COLO668 (cell line): ENCODE data around the gene LRWD1.
A peak's percentile ranks its signal among the peaks of the same experiment; 100 is the strongest.
"Not testable (repeated sequence)": the region's sequence is repeated elsewhere in the genome, so short reads cannot be mapped to it uniquely, and the experiment has no call there.

Experiments used
- DNase-seq: peaks from one replicate; lab custom pipeline; 2025; ENCODE audit not compliant: unreplicated experiment; lab: John Stamatoyannopoulos, UW

Gene LRWD1

GRCh38 chr7:102467581-102468477, 3.0 kb downstream of the LRWD1 start:
- DNase-seq, result no peak

GRCh38 chr7:102468478-102469350, 3.9 kb downstream of the LRWD1 start:
- DNase-seq, result no peak

- no peak for DNase-seq
These were observed 4.7 kb downstream of the LRWD1 start for GRCh38 chr7:102469351-102469971.

GRCh38 chr7:102469972-102470825, 5.4 kb downstream of the LRWD1 start:
- peak; percentile 26 for DNase-seq

- DNase-seq, result no peak
These were observed 7.0 kb downstream of the LRWD1 start for GRCh38 chr7:102471791-102472125.

- DNase-seq, result no peak
These were observed 7.6 kb downstream of the LRWD1 start for GRCh38 chr7:102472126-102473041.

GRCh38 chr7:102473271-102473991, 8.6 kb downstream of the LRWD1 start:
- no peak for DNase-seq

GRCh38 chr7:102474116-102474515, 9.3 kb downstream of the LRWD1 start:
- not testable (repeated sequence) for DNase-seq

GRCh38 chr7:102474736-102475435, 10.1 kb downstream of the LRWD1 start:
- not testable (repeated sequence) for DNase-seq

GRCh38 chr7:102478314-102479208, 13.8 kb downstream of the LRWD1 start, which contains the start of gene POLR2J:
Gene POLR2J, minus strand, starts transcription at chr7:102478922. Its CDS starts 62 bp downstream, at chr7:102478860.
- not testable (repeated sequence) for DNase-seq

- not testable (repeated sequence) for DNase-seq
These were observed 14.4 kb downstream of the LRWD1 start for GRCh38 chr7:102479209-102479584.

- DNase-seq, result not testable (repeated sequence)
These were observed 15.3 kb downstream of the LRWD1 start for GRCh38 chr7:102479982-102480637.

GRCh38 chr7:102481962-102482361, 17.2 kb downstream of the LRWD1 start:
- not testable (repeated sequence) for DNase-seq

- not testable (repeated sequence) for DNase-seq
These were observed 19.5 kb downstream of the LRWD1 start for GRCh38 chr7:102484317-102484716.

GRCh38 chr7:102490529-102491075, 25.8 kb downstream of the LRWD1 start:
- DNase-seq, result not testable (repeated sequence)

- not testable (repeated sequence) for DNase-seq
These were observed 28.6 kb downstream of the LRWD1 start for GRCh38 chr7:102493220-102493935.
